NT2/D1 (cell line): ENCODE results near the gene SNAPC2.

Experiments used
- DNase-seq: peaks from one replicate; pipeline ENCODE4 v3.0.0-alpha.2; 2011; ENCODE audit warnings: low read depth, low spot score
- H3K27me3 ChIP-seq: 2 replicates; pipeline ENCODE4 v1.6.0; 2011; ENCODE audit warnings: mild to moderate bottlenecking; ENCODE audit not compliant: insufficient read length, insufficient read depth
- H3K36me3 ChIP-seq: 2 replicates; pipeline ENCODE4 v1.6.1; 2011; ENCODE audit warnings: mild to moderate bottlenecking, low read length, mixed read lengths; ENCODE audit not compliant: insufficient read depth, insufficient read length
- H3K4me1 ChIP-seq: 2 replicates; pipeline ENCODE4 v1.5.1; 2011; ENCODE audit not compliant: insufficient read depth, insufficient read length
- H3K4me3 ChIP-seq: 2 replicates; pipeline ENCODE4 v1.5.1; 2011; ENCODE audit warnings: low read depth; ENCODE audit not compliant: insufficient read length
- H3K9ac ChIP-seq: 2 replicates; pipeline ENCODE4 v1.6.0; 2011; ENCODE audit warnings: low read depth; ENCODE audit not compliant: insufficient read length
- H3K9me3 ChIP-seq: 2 replicates; pipeline ENCODE4 v1.5.1; 2011; ENCODE audit warnings: mild to moderate bottlenecking, low read length; ENCODE audit not compliant: insufficient read depth
- SUZ12 ChIP-seq: IDR thresholded peaks from 2 replicates; pipeline ENCODE4 v1.6.1; 2011; ENCODE audit not compliant: insufficient read length, insufficient read depth; ENCODE audit errors: extremely low read depth
- YY1 ChIP-seq: IDR thresholded peaks from 2 replicates; pipeline ENCODE4 v1.6.1; 2011; ENCODE audit not compliant: insufficient read length, insufficient read depth
- ZNF274 ChIP-seq: IDR thresholded peaks from 2 replicates; pipeline ENCODE4 v1.6.1; 2011; ENCODE audit warnings: mild to moderate bottlenecking, low read depth, low read length

The SNAPC2 gene

GRCh38 chr19:7965259-7965841, 45.2 kb downstream of the SNAPC2 start:
- no peak for DNase-seq
- no peak overlapping the region for H3K4me3 ChIP-seq
- no peaks in the 10 kb centered on the region for H3K27me3 ChIP-seq
- no peaks in the 10 kb centered on the region for H3K9me3 ChIP-seq
- peaks cover 89% of the 10 kb centered on the region for H3K36me3 ChIP-seq
- no peak overlapping the region for H3K9ac ChIP-seq
- peaks cover 20% of the 10 kb centered on the region for H3K4me1 ChIP-seq
- no peak for TF ChIP-seq YY1
- TF ChIP-seq ZNF274: no peak
- no peak for TF ChIP-seq SUZ12

- Histone ChIP-seq H3K9ac (no peak overlapping the region), H3K4me3 (no peak overlapping the region), H3K36me3 (peaks cover 89% of the 10 kb centered on the region), H3K4me1 (peaks cover 23% of the 10 kb centered on the region), H3K27me3 (no peaks in the 10 kb centered on the region), H3K9me3 (no peaks in the 10 kb centered on the region)
- DNase-seq: no peak
- TF ChIP-seq YY1 (no peak), SUZ12 (no peak), ZNF274 (no peak)
These were observed 46.0 kb downstream of the SNAPC2 start for GRCh38 chr19:7965921-7966665.

- peaks cover 36% of the 10 kb centered on the region for H3K4me1 ChIP-seq
- TF ChIP-seq YY1 (no peak), ZNF274 (no peak), SUZ12 (no peak)
- DNase-seq: no peak
- no peaks in the 10 kb centered on the region for H3K9me3 ChIP-seq
- H3K9ac ChIP-seq: peak overlapping the region; percentile 29
- peaks cover 87% of the 10 kb centered on the region for H3K36me3 ChIP-seq
- H3K27me3 ChIP-seq: no peaks in the 10 kb centered on the region
- H3K4me3 ChIP-seq: no peak overlapping the region
These were observed 48.1 kb downstream of the SNAPC2 start for GRCh38 chr19:7968008-7968795.

GRCh38 chr19:7968796-7969554, 48.8 kb downstream of the SNAPC2 start:
- peaks cover 36% of the 10 kb centered on the region for H3K4me1 ChIP-seq
- peaks cover 88% of the 10 kb centered on the region for H3K36me3 ChIP-seq
- H3K27me3 ChIP-seq: no peaks in the 10 kb centered on the region
- no peak for DNase-seq
- no peaks in the 10 kb centered on the region for H3K9me3 ChIP-seq
- no peak for TF ChIP-seq SUZ12
- TF ChIP-seq YY1: no peak
- TF ChIP-seq ZNF274: no peak
- H3K9ac ChIP-seq: peak overlapping the region; percentile 14
- H3K4me3 ChIP-seq: no peak overlapping the region

GRCh38 chr19:7969555-7969939, 49.4 kb downstream of the SNAPC2 start:
- Histone ChIP-seq H3K9me3 (no peaks in the 10 kb centered on the region), H3K4me3 (no peak overlapping the region), H3K27me3 (no peaks in the 10 kb centered on the region), H3K9ac (peak overlapping the region; percentile 14), H3K4me1 (peaks cover 36% of the 10 kb centered on the region), H3K36me3 (peaks cover 88% of the 10 kb centered on the region)
- peak; percentile 86 for DNase-seq
- no peak for TF ChIP-seq ZNF274
- no peak for TF ChIP-seq SUZ12
- TF ChIP-seq YY1: no peak

GRCh38 chr19:7970716-7971448, 50.7 kb downstream of the SNAPC2 start:
- TF ChIP-seq SUZ12 (no peak), ZNF274 (no peak), YY1 (no peak)
- Histone ChIP-seq H3K9me3 (no peaks in the 10 kb centered on the region), H3K36me3 (peaks cover 88% of the 10 kb centered on the region), H3K4me3 (no peak overlapping the region), H3K4me1 (peaks cover 36% of the 10 kb centered on the region), H3K27me3 (no peaks in the 10 kb centered on the region), H3K9ac (no peak overlapping the region)
- peak; percentile 59 for DNase-seq
